H1 (cell line): ENCODE results near the gene LCN15. TPM values are rescaled to one million over a fixed set of nuclear protein-coding genes. Genes with fewer than 3 reads are reported as not detected.

Source experiments
- CTCF ChIA-PET: fragments of 300-600 bp; sonication (Branson Sonifier 250); formaldehyde crosslinking; loops from one replicate; lab custom pipeline; 2021; ENCODE audit not compliant: partially characterized antibody; lab: Charles Lee
- POLR2A ChIA-PET: fragments of 300-600 bp; sonication (Branson Sonifier 250); formaldehyde crosslinking; loops from one replicate; lab custom pipeline; 2021; ENCODE audit warnings: inconsistent platforms; ENCODE audit not compliant: partially characterized antibody; lab: Charles Lee
- DNase-seq, 2 experiments: peaks; one replicate each; pipeline versions ENCODE4 v3.0.0 to v3.0.0-alpha.2; 2010 to 2022; ENCODE audit warnings: low spot score in 2 of 2, low read depth in 1 of 2, mixed read lengths in 1 of 2
- FAIRE-seq: peaks from 2 replicates; lab custom pipeline; 2011; peaks lifted over from hg19 to GRCh38; lab: Jason Lieb, UNC
- H2AFZ ChIP-seq: 2 replicates; pipeline ENCODE4 v1.8.1; 2012; ENCODE audit warnings: low read length, inconsistent platforms
- H2AK5ac ChIP-seq: 2 replicates; pipeline ENCODE4 v1.6.1; 2013; ENCODE audit warnings: low read depth, low read length
- H2BK120ac ChIP-seq: replicated peaks from 2 replicates; pipeline ENCODE3; 2013; ENCODE audit warnings: low read depth, low read length, inconsistent platforms
- H2BK12ac ChIP-seq: 2 replicates; pipeline ENCODE4 v1.6.1; 2013; ENCODE audit warnings: low read depth, low read length
- H2BK15ac ChIP-seq: 2 replicates; pipeline ENCODE4 v1.6.1; 2013; ENCODE audit warnings: low read length
- H2BK20ac ChIP-seq: 2 replicates; pipeline ENCODE4 v1.6.1; 2013; ENCODE audit warnings: low read length
- H2BK5ac ChIP-seq: 2 replicates; pipeline ENCODE4 v1.6.1; 2013; ENCODE audit warnings: low read depth, low read length
- H3K14ac ChIP-seq: 2 replicates; pipeline ENCODE4 v1.6.1; 2013; ENCODE audit warnings: inconsistent platforms; ENCODE audit not compliant: insufficient read length
- H3K18ac ChIP-seq: 2 replicates; pipeline ENCODE4 v1.6.1; 2013; ENCODE audit warnings: low read length; ENCODE audit errors: extremely low read depth
- H3K23ac ChIP-seq: 2 replicates; pipeline ENCODE4 v1.6.1; 2013; ENCODE audit warnings: inconsistent platforms; ENCODE audit not compliant: insufficient read length
- H3K23me2 ChIP-seq: 2 replicates; pipeline ENCODE4 v1.6.1; 2013; ENCODE audit warnings: low read depth, low read length
- H3K27ac ChIP-seq: 2 replicates; pipeline ENCODE4 v1.6.1; 2011; ENCODE audit warnings: low read depth, low read length, inconsistent platforms
- H3K27me3 ChIP-seq, 4 experiments: replicated peaks in 1 of 4; 1 replicate in 1 of 4; 2 replicates in 3 of 4; pipeline versions ENCODE4 v1.6.1 to v1.8.1; 2011 to 2013; ENCODE audit warnings: low read length in 3 of 4, mild to moderate bottlenecking in 3 of 4, inconsistent platforms in 2 of 4, mixed read lengths in 2 of 4, moderate library complexity in 1 of 4; ENCODE audit not compliant: control insufficient read depth in 3 of 4, insufficient read depth in 3 of 4; ENCODE audit errors: extremely low read depth in 1 of 4
- H3K36me3 ChIP-seq, 4 experiments: 2 replicates each; pipeline versions ENCODE4 v1.6.1 to v1.8.1; 2011 to 2013; ENCODE audit warnings: mild to moderate bottlenecking in 4 of 4, low read length in 3 of 4, moderate library complexity in 2 of 4, control low read depth in 1 of 4, inconsistent platforms in 1 of 4; ENCODE audit not compliant: insufficient read depth in 4 of 4, control insufficient read depth in 2 of 4
- H3K4ac ChIP-seq: replicated peaks from 2 replicates; pipeline ENCODE3; 2013; ENCODE audit warnings: low read length, low read depth, mixed read lengths, inconsistent platforms; ENCODE audit not compliant: insufficient read length
- H3K4me1 ChIP-seq, 4 experiments: replicated peaks in 1 of 4; 1 replicate in 1 of 4; 2 replicates in 3 of 4; pipeline versions ENCODE4 v1.6.1 to v1.8.1; 2011 to 2013; ENCODE audit warnings: low read length in 3 of 4, inconsistent platforms in 2 of 4, mixed read lengths in 1 of 4; ENCODE audit not compliant: insufficient read depth in 4 of 4, control insufficient read depth in 3 of 4
- H3K4me2 ChIP-seq, 2 experiments: 2 replicates each; pipeline versions ENCODE4 v1.6.1 to v1.8.1; 2011 to 2013; ENCODE audit warnings: low read depth in 2 of 2, low read length in 2 of 2, control low read depth in 1 of 2, inconsistent platforms in 1 of 2, mild to moderate bottlenecking in 1 of 2; ENCODE audit not compliant: insufficient read depth in 1 of 2
- H3K4me3 ChIP-seq, 4 experiments: fragments of 200-600, 300-600 bp in 1 of 4; sonication (generic), shearing (Covaris generic), sonication (Bioruptor Twin) in 1 of 4; 2 replicates each; pipeline versions ENCODE4 v1.5.1 to v1.8.1; 2011 to 2016; ENCODE audit warnings: low read length in 4 of 4, low read depth in 3 of 4, control low read depth in 2 of 4, inconsistent platforms in 2 of 4, mild to moderate bottlenecking in 2 of 4, mixed read lengths in 1 of 4, moderate library complexity in 1 of 4; ENCODE audit not compliant: insufficient read depth in 2 of 4; ENCODE audit errors: extremely low read depth in 1 of 4
- H3K56ac ChIP-seq: replicated peaks from 2 replicates; pipeline ENCODE3; 2013; ENCODE audit warnings: low read depth, mild to moderate bottlenecking, mixed read lengths, low read length, inconsistent platforms; ENCODE audit not compliant: insufficient read length
- H3K79me1 ChIP-seq: 2 replicates; pipeline ENCODE4 v1.6.1; 2013; ENCODE audit warnings: low read depth, low read length, control low read depth
- H3K79me2 ChIP-seq, 2 experiments: 2 replicates each; pipeline versions ENCODE4 v1.6.1 to v1.8.1; 2012 to 2013; ENCODE audit warnings: low read length in 2 of 2, mild to moderate bottlenecking in 2 of 2, inconsistent platforms in 1 of 2; ENCODE audit not compliant: insufficient read depth in 2 of 2, control insufficient read depth in 1 of 2
- H3K9ac ChIP-seq, 4 experiments: replicated peaks in 1 of 4; 1 replicate in 1 of 4; 2 replicates in 3 of 4; pipeline versions ENCODE4 v1.6.1 to v1.8.1; 2011 to 2013; ENCODE audit warnings: low read depth in 3 of 4, low read length in 3 of 4, control low read depth in 2 of 4, mild to moderate bottlenecking in 2 of 4, moderate library complexity in 2 of 4, inconsistent platforms in 1 of 4; ENCODE audit errors: extremely low read depth in 1 of 4
- H3K9me3 ChIP-seq, 2 experiments: 2 replicates each; pipeline versions ENCODE4 v1.6.1 to v1.8.1; 2012 to 2013; ENCODE audit warnings: mild to moderate bottlenecking in 2 of 2, moderate library complexity in 2 of 2, control low read depth in 1 of 2, inconsistent platforms in 1 of 2, low read depth in 1 of 2, low read length in 1 of 2, mixed read lengths in 1 of 2; ENCODE audit not compliant: insufficient read depth in 2 of 2
- H4K20me1 ChIP-seq, 2 experiments: replicated peaks in 1 of 2; 2 replicates each; pipeline versions ENCODE3 to v1.8.1; 2011 to 2013; ENCODE audit warnings: inconsistent platforms in 2 of 2, low read length in 2 of 2, mild to moderate bottlenecking in 1 of 2; ENCODE audit not compliant: insufficient read depth in 2 of 2, control insufficient read depth in 1 of 2
- H4K5ac ChIP-seq: 2 replicates; pipeline ENCODE4 v1.6.1; 2013; ENCODE audit warnings: low read length, low read depth, mixed read lengths, inconsistent platforms; ENCODE audit not compliant: insufficient read length
- H4K8ac ChIP-seq: 2 replicates; pipeline ENCODE4 v1.8.0; 2013; ENCODE audit warnings: mild to moderate bottlenecking, moderate library complexity, low read length, inconsistent platforms; ENCODE audit not compliant: insufficient read depth; ENCODE audit errors: extremely low read depth
- H4K91ac ChIP-seq: replicated peaks from 2 replicates; pipeline ENCODE3; 2013; ENCODE audit warnings: low read length, mixed read lengths, inconsistent platforms; ENCODE audit not compliant: insufficient read length
- GABPA ChIP-seq: IDR thresholded peaks from 2 replicates; pipeline ENCODE4 v1.6.1; 2011; ENCODE audit warnings: mild to moderate bottlenecking, low read length, moderate library complexity, borderline replicate concordance; ENCODE audit not compliant: insufficient read depth
- POLR2A ChIP-seq, 2 experiments: IDR thresholded peaks; 1 replicate in 1 of 2; 2 replicates in 1 of 2; pipeline ENCODE4 v1.6.1; 2011; ENCODE audit warnings: low read depth in 2 of 2, low read length in 2 of 2, mild to moderate bottlenecking in 2 of 2; ENCODE audit errors: control extremely low read depth in 1 of 2
- RXRA ChIP-seq: IDR thresholded peaks from 2 replicates; pipeline ENCODE4 v1.6.1; 2011; ENCODE audit warnings: low read depth, mild to moderate bottlenecking, low read length, moderate library complexity; ENCODE audit not compliant: insufficient read depth
- SIN3A ChIP-seq, 2 experiments: IDR thresholded peaks in 1 of 2; conservative IDR thresholded peaks in 1 of 2; 2 replicates each; pipeline ENCODE4 v1.6.1; 2011 to 2012; ENCODE audit warnings: low read length in 2 of 2, improper control_type of control experiment in 1 of 2, low read depth in 1 of 2, mild to moderate bottlenecking in 1 of 2
- SIX5 ChIP-seq: IDR thresholded peaks from 2 replicates; pipeline ENCODE4 v1.6.1; 2011; ENCODE audit warnings: mild to moderate bottlenecking, low read depth, low read length
- SP1 ChIP-seq: IDR thresholded peaks from 2 replicates; pipeline ENCODE4 v1.6.1; 2011; ENCODE audit warnings: low read depth, low read length
- WGBS, 2 experiments: shearing (Covaris generic) in 1 of 2; methylation state at CpG; one replicate each; pipeline versions ENCODE4 v1.1.6 to v1.1.7; 2013 to 2015; ENCODE audit warnings: low lambda C conversion rate in 2 of 2, mixed read lengths in 2 of 2, inconsistent platforms in 1 of 2, low coverage in 1 of 2, missing lambda C conversion rate in 1 of 2; ENCODE audit not compliant: insufficient replicate concordance in 2 of 2, insufficient coverage in 1 of 2, insufficient read length in 1 of 2; ENCODE audit errors: extremely low coverage in 1 of 2, missing lambda C conversion rate in 1 of 2; 5-methylcytosine and 5-hydroxymethylcytosine counted together
- polyA plus RNA-seq, 7 experiments: library from polyadenylated mRNA; depleted of rRNA in 3 of 7; stranded (reverse) in 5 of 7; unstranded in 2 of 7; fragments of >200 nt in 5 of 7; fragments of 200-250 nt in 2 of 7; gene quantifications; 1 replicate in 5 of 7; 2 replicates in 1 of 7; 4 replicates in 1 of 7; pipeline versions ENCODE4 v1.2.1 to v1.2.3, GENCODE V29; 2011 to 2013; ENCODE audit warnings: missing spikeins in 2 of 7, mixed read lengths in 2 of 7
- total RNA-seq: library from RNA; stranded (reverse); fragmentation: NEBNext Ultra II Directional; extraction: Animal tissue kit (Norgen Biotek cat#: 25700); gene quantifications from 2 replicates; pipeline ENCODE4 v1.2.1, GENCODE V29; 2021

Gene LCN15
- total and polyA plus RNA-seq, 2 of the 8 experiments (the other 6 are each of a cell fraction or from before 2014, with no cell fraction given), result 0.08 to 0.47 TPM

DNA sequence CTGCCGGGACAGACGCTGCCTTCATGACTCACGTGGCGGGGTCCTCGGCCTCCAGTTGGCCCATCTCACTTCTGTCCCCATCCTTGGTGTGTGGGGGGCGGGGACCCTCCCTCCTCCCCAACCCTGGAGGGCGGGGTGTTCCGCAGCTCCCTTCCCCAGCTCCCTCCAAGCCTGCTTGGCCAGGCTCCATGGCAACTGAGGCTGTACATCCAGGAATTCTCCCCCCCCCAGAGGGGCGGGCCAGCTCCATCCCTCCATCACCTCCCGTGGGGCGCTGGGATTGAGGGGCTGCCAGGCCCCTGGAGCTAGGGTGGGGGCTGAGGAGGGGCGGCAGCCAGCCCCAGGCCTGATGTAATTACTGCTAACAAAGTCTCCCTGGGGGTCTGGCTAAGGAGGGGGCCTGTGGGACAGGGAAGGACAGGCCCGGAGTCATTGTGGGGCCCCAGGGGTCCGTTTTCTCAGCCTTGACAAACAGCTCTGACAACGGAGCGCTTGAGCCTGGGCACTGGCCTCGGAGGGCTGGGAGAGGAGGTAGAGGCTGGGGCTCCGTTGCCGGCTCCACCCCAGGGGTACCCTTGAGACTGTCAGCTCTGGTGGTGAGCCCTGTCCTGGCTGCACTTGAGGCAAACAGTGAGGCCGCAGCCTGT is 43.9 kb downstream of the LCN15 start:
- 78% methylated on average over 17 of the region's 20 CpGs; no CpG with 5 or more reads in 1 of the 2 experiments for WGBS, 2 experiments
- Histone ChIP-seq H4K5ac (no peak overlapping the region), H2AK5ac (no peak overlapping the region), H3K56ac (no peak overlapping the region), H4K91ac (no peak overlapping the region), H2AFZ (no peak overlapping the region), H3K36me3 (peaks cover 10 to 33% (median 21%) of the 10 kb centered on the region in 4 experiments; a peak in 6 of 8 replicates), H4K8ac (peak overlapping the region; percentile 25; the same call in 1 of the 2 replicates), H2BK15ac (no peak overlapping the region), H2BK12ac (no peak overlapping the region), H3K23me2 (no peaks in the 10 kb centered on the region; the same call in 1 of the 2 replicates), H2BK120ac (no peak overlapping the region), H3K27me3 (no peaks in the 10 kb centered on the region), H3K27ac (no peak overlapping the region), H3K9ac (no peak overlapping the region; a peak in 1 of 7 replicates), H3K79me1 (peaks cover 6% of the 10 kb centered on the region), H2BK5ac (0 out of 2 replicates have a peak overlapping the region, but pooled peaks have one; percentile 16), H3K9me3 (no peaks in the 10 kb centered on the region), H3K4me2 (no peak overlapping the region), H2BK20ac (no peak overlapping the region), H3K14ac (no peak overlapping the region), H3K18ac (no peak overlapping the region), H3K4ac (no peak overlapping the region), H4K20me1 (peaks cover 11 to 34% of the 10 kb centered on the region in 2 experiments), H3K4me3 (no peak overlapping the region), H3K79me2 (peaks cover 0 to 2% of the 10 kb centered on the region in 2 experiments; a peak in 1 of 4 replicates), H3K23ac (no peak overlapping the region), H3K4me1 (peaks cover 0 to 7% (median 1%) of the 10 kb centered on the region in 4 experiments; a peak in 3 of 7 replicates)
- TF ChIP-seq SIX5 (no peak), POLR2A (IDR thresholded peaks at IDR 0.05; ENCODE audit: control extremely low read depth in 1 of 2, low read depth in 2 of 2, low read length in 2 of 2) (peak in 1 of 2 experiments; percentile 19; a peak in 1 of 3 replicates), SP1 (no peak), SIN3A (conservative IDR thresholded peaks at IDR 0.05 in 1 of 2, IDR thresholded peaks at IDR 0.05 in 1 of 2; ENCODE audit: low read depth in 1 of 2, low read length in 2 of 2) (0 out of 4 replicates have a peak, but pooled peaks of 1 of the 2 experiments have one; percentile 35), GABPA (peak; percentile 16; the same call in 1 of the 2 replicates), RXRA (no peak)
- FAIRE-seq, result no peak
- CTCF ChIA-PET, result interaction anchor here (0.6 to 9.2 kb wide), 7 partner anchors 8 to 371 kb away, joined by 3 to 62 read pairs (median 4); partner anchors contain the start of gene LCN8
- no peak for DNase-seq
- POLR2A ChIA-PET, result interaction anchor here (1.1 to 11.2 kb wide), 4 partner anchors 7 to 23 kb away, joined by 3 to 223 read pairs (median 32); partner anchors contain the start of genes DIPK1B and LCN10
